Left renal cortex interstitium (tissue), 4 donors: Measurements from ENCODE around the gene ADA. TPM values are rescaled to one million over a fixed set of nuclear protein-coding genes. Genes with fewer than 3 reads are reported as not detected.
"Not testable (repeated sequence)": the region's sequence is repeated elsewhere in the genome, so short reads cannot be mapped to it uniquely, and the experiment has no call there.

Experiments used
- DNase-seq, 4 donors: peaks; one replicate each; pipeline ENCODE4 v3.0.0-alpha.2; 2013; ENCODE audit warnings: low read depth in 4 of 4, low spot score in 2 of 4, missing footprints in 1 of 4
- polyA plus RNA-seq, 4 donors: library from polyadenylated mRNA; unstranded; fragments of 120-200 nt; gene quantifications; one replicate each; pipeline ENCODE4 v1.2.1, GENCODE V29; 2013; ENCODE audit not compliant: insufficient read length in 4 of 4

ADA gene
- polyA plus RNA-seq, 4 donors: 5.8 to 7.8 (median 7.4) TPM

DNA sequence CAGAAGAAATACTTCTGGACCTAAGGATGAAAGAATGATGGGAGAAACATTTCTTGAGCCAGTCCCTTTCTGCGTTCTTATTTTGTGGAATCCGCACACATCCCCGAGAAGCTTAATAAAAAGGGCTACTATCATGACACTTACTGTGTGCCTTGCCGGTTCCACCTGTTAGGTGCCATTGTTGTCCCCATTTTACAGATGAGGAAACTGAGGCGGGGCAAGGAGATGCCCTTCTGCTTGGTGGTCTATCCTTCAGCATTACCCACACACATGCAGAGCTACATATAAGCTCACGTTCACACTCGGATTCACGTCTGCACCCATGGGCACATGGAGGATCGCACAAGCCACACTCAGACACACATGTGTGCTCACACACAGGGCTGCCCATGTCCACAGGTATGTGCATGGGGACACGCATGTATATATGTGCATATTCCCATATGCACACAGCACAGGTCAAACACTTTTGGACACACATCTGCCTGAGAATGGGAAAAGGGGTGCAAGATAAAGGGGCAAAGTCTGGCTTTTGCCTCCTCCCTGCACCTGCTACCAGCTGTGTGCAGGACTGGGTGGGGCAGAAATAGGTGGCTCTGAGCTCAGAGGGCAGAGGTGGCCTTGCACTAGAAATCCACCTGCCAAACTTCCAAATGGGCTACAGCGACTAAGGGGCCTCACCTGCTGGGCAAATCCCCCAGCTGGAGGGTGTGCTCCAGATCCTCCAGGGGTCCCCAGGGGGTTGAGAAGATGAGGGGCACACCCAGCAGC lies 30.5 kb upstream of the ADA start:
- no peak for DNase-seq

DNA sequence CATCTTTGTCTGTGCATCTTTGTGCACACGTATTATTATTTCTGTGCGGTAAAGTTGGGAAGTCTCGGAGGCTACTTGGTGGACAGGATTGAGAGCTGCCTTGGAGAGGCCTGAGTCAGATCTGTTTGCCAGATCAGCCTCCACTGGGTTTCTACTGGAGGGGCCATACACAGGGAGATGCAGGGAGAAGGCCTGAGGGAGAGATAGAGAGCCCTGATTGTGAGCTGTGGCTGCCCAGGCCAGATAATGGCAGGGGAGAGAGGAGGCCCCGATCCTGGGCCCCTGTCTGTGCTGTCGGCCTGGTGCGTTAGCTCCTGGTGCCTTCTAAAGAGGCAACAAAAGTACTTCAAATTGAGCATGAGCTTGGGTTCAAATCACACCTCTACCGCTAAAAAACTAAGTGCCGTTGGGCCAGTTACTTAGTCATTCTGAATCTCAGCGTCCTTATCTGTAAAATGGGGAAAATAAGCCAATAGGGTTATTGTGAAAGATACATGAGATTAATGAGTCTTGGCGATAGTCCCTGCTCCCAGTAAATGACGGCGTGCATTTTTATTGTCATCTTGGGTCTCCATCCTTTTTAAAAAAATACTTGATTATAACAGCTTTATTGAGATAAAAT lies 27.6 kb upstream of the ADA start:
- no peak for DNase-seq

DNA sequence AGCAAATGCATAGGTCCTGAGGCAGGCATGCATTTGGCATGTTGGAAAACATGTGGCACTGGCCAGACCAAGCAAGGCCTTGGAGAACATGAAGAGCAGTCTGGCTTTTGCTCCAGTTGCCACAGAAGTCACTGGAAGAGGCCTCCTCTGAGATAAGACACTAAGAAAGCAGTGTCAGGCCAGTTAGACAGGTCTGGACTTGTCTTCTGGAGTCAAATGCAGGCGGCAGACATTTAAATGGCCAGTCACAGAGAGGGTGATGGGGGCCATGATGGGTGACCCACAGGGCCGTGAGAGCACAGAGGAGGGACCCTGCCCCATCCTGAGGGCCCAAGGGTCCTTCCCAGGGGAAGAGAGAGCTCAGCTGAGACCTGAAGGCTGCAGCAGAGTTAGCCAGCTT lies 26.7 kb upstream of the ADA start:
- DNase-seq: no peak

DNA sequence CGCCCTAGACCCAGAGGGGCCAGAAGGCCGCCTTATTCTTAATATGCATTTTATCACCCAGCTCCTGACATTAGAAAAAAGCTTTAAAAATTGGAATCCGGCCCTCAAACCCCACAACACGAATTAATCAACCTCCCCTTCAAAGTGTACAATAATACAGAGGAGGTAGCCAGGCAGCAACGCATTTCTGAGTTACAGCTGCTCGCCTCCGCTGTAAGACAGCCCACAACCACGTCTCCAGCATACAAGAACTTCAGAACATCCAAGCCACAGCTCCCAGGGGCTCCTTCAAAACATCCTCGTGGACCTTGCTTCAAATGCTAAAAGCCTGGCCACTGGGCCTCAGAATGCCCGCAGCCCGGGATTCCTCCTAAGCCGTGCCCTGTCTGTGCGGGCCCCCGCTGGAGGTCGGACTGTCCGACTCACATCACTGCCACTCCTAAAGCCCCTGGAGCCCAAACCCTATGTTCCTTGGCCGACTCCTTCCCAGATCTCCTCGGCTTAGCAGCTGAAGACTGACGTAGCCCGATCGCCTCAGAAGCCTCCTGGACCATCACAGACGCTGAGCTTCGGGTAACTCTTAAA lies 20.9 kb upstream of the ADA start:
- not testable (repeated sequence) for DNase-seq

DNA sequence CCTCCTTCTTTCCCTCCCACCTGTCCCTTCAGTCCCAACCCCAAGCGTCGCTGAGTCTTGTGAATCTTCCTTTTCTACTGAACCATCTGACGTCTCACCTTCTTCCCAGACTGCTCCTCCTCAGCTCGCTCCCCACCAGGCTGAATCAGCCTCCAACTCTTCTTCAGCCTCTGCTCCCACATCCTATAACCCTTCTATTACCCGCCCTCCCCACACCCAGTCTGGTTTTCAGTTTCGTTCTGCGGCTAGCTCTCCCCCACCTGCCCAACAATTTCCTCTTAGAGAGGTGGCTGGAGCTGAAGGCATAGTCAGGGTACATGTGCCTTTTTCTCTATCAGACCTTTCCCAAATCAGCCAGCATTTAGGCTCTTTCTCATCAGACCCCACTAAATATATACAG lies 20.0 kb upstream of the ADA start:
- not testable (repeated sequence) for DNase-seq

DNA sequence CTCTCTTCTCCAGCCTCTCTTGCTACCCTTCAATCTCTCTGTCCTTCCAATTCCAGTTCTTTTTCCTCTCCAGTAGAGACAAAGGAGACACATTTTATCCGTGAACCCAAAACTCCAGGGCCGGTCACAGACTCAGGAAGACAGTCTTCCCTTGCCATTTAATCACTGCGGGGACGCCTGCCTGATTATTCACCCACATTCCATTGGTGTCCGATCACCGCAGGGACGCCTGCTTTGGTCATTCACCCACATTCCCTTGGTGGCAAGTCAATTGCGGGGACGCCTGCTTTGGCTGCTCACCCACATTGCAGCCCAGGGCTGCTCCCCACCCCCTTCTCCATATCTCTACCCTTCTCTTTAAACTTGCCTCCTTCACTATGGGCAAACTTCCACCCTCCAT lies 19.4 kb upstream of the ADA start:
- DNase-seq: not testable (repeated sequence)

DNA sequence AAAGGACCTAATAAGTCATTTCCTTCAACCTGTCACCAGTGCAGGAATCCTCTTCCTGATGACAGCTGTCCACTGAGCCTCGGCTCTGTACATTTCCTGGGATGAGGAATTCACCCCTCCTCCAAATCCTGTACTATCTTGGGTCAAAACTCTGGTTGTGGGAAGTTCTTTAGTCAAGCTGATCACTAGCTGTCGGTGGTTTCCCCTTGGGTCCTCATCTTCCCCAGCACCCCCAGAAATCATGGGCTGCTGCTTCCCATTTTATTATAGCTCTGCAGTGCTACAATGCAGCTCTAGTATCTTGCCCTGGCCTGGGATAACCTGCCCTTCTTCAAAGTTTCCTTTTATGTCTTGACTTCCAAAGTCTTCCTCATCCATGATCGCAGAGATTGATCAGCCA lies 14.6 kb upstream of the ADA start:
- DNase-seq: no peak

DNA sequence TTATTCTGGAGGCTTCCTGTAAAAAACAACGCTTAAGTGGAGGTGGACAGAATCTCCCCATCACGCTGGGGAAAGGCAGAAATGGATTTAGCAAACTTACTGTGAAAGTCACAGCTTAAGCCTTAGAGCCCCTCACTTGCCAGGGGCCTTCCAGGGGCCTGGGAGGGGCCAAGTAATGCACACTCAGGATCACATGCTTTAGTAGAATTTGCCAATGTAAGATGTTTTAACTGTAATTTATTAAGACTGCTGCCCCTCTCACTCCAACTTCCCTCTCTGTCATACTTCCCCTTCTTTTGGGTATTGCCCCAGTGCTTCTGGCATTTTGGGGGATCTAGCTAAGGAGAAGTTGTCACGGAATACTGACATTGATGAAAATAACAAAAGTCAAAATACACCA lies 12.6 kb upstream of the ADA start:
- DNase-seq: no peak

DNA sequence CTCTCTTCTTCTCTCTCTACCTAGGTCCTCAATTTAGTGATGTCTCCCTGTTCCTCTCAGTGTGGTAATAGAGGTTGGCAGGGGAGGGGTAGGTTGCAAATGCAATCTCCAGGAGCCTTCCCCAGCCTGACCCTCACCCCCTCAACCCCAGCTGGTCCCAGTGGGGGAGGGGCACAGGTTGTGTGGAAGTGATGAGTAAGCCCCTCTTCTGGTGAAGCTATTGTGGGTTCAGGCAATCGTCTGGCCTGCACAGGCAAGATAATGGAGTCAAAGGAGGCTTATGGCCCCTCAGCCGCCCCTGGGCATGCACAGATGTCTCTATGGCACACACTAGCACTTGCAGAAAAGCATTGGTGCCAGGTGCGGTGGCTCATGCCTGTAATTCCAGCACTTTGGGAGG lies 10.8 kb upstream of the ADA start:
- no peak for DNase-seq

DNA sequence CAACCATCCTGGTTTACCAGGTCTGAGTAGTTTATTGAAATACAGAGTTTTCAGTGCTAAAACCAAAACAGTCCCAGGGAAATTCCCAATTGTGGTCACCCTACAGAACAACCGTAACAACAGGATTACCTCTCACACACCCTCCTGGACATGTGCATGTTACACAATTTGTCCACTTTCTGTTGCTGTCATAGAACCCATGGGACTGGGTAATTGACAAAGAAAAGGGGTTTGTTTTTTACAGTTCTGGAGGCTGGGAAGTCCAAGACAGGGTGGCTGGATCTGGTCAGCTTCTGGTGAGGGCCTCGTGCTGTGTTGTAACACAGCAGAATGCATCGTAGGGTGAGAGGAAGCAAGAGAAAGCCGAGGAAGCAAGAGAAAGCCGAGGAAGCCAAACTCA lies 9.1 kb upstream of the ADA start:
- DNase-seq: no peak

DNA sequence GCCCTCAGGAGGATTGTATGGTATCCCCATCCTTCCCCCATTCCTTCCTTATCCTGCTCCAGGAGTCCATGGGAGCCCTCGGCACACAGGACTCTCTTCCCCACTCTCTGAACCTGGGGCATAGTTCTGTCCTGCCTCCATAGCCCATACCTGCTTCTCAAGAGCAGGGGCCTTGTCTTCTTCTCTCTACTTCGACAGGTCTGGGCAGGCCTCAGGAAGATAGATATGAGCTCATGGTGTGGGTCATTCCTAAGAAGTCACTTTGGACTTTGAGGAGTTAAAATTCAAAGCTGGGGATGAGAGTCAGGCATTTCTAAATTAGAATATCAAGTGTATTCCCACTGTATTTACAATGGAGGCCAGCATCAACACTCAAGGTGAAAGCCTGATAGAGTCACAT lies 8.4 kb upstream of the ADA start:
- no peak for DNase-seq

DNA sequence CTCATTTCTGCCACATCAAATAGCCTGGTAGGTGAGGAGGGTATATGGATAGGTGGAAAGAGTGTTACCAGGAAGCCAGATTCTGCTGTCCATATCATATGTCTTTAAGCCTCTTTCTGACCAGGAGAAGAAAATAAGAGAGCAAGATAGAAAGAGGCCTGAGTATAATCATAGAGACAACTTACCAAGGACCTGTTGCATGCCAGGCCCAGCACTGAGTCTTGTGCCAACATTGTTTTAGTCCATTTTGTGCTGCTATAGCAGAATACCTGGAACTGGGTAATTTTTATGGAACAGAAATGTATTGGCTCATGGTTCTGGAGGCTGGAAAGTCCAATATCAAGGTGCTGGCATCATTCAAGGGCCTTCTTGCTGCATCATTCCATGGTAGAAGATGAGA lies 7.3 kb upstream of the ADA start:
- DNase-seq: no peak

DNA sequence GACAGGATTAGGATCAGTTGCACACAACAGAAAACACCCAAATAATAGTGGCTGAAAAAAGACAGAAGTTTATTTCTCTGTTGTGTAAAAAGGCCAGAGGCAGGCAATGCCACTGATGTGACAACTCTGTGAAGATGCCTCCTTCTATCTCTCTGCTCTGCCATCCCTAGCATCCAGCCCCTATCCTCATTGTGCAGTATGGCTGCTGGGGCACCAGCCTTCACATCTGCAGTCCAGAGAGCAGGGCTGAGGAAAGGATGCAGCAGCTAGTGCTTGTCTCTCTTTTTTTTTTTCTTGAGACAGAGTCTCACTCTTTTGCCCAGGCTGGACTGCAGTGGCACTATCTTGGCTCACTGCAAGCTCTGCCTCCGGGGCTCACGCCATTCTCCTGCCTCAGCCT lies 6.4 kb upstream of the ADA start:
- DNase-seq: no peak

DNA sequence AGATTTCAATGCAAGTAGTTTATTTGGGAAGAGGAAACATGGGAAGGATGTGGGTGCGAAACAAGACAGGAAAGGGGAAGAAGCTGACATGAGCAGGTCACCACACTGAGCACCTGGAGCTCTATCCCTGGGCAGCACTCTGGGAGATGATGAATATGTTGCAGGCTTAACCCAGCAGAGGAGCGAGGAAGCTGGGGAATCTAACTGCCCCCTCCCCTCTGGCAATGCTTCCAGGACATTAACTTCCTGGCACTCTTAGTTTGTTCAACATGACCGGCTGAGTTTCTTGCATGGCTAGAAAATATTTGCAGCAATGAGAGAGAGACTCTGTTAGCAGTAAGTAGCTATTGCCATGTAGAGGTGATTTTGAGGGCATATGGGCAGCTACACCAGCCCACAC lies 4.9 kb upstream of the ADA start:
- no peak for DNase-seq

DNA sequence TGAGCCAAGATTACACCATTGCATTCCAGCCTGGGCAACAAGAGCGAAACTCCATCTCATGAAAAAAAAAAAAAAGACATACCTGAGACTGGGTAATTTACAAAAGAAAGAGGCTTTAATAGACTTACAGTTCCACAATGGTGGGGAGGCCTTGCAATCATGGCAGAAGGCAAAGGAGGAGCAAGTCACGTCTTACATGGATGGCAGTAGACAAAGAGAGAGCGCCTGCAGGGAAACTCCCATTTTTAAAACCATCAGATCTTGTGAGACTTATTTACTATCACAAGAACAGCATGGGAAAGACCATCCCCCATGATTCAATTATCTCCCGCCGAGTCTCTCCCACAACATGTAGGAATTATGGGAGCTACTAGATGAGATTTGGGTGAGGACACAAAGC lies 2.7 kb upstream of the ADA start:
- not testable (repeated sequence) for DNase-seq

DNA sequence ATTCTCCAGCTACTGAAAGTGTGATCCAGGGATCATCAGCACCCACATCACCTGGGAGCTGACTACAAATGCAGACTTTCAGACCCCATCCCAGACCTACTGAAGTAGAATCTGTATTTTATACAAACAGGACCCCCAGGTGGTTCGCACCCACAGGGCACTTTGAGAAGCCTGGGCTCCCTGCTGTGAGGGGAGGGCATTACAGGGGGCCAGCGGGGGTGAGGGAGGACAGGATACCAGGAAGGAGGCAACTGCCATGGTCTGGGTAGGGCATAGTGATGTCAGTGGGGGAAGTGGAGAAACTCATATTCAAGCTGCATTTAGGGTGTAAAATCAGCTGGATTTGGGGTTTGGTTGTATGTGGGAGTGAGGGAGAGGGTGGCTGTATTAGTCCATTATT lies 2.0 kb upstream of the ADA start:
- no peak for DNase-seq

DNA sequence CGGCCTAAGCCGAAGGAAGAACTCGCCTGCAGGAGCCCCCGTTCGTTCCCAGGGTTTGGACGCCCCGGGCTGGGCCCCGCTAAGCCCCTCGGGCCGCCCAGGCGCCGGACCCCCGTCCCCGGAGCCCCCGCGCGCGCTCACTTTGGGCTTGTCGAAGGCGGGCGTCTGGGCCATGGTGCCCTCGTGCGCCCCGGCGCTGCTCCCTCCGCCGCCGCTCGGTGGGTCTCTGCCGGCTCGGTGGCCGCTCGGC lies 140 bp downstream of the ADA start:
- DNase-seq: no peak

DNA sequence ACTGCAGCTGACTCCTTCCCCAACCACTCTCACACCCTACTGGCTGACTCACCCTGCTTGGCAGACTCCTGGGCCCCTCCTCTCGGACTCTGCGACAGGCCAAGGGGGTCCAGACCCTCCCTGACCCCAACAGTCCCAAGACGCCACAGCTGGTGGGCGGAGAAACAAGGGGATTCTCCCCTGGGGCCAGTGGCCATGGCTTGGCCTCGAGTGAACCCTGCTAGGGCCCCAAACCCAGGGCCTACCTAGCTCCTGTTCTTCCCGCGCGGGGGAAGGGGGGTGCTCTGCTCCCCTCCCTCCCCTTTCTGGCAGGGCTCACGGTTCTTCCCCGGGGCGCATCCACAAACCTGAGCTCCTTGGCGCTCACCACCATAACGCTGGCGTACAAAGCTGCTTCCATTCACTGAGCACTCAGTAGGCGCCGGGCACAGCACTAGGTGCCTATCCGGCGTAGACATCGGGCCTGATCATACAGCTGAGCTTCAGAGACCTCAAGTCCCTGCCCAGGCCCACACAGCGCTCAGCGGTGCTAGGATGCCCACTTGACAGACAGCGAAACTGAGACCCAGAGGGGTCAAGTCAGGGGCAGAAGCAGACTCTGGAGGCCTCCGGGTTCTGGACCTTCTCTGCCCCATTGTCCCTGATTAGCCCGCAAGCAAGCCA lies 597 bp downstream of the ADA start:
- DNase-seq: no peak

DNA sequence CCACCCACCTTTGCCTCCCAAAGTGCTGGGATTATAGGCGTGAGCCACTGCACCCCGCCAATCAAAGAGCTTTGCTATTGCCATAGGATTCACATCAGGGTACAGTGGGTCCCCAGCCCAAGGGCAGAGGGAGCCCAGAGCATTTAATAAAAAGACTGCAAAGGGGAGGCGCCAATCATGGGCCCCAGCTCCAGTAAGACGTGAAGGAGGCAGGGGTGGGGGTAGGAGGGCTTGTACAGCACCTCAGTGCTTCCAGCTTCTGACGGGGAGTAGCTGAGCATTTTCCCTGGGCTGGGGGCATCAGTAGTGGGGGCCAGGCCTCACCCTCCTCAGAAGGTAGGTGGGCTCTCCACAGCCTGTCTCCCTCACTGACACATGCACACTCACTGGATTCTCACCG lies 1.5 kb downstream of the ADA start:
- no peak for DNase-seq

DNA sequence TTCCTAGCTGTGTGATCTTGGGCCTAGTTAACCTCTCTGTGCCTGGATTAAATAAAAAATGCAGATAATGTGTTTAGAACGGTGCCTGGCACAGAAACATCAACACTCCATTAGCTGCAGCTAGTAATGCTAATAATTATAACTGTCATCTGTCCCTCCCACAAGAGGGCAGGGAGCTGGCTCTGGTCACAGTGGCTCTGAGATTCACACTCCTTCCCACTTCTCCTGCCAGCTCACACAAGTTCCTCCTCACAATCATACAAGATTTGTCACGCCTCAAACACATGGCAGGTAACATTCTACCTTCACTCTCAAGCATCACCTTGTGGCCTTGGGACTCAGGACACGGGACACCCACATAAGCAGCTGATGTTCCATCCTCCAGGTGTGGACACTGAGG lies 2.4 kb downstream of the ADA start:
- no peak for DNase-seq

DNA sequence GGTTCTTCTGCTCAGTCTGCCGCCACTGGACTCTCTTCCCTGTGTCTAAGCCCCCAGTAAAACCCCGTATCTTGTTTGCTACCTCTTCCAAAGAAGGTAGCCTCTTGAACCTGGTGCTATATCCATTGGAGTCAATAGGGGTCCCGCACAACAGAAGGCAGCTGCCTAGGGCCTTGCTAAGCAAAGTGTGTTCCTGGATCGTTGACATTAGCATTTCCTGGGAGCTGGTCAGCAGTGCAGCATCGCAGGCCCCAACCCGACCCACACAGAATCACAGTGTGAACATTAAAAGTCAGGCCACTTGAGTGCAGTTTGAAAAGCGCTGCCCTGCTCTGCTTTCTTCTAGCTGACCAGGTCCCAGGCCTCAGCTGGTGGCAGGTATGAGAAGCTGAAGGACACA lies 2.9 kb downstream of the ADA start:
- DNase-seq: no peak

DNA sequence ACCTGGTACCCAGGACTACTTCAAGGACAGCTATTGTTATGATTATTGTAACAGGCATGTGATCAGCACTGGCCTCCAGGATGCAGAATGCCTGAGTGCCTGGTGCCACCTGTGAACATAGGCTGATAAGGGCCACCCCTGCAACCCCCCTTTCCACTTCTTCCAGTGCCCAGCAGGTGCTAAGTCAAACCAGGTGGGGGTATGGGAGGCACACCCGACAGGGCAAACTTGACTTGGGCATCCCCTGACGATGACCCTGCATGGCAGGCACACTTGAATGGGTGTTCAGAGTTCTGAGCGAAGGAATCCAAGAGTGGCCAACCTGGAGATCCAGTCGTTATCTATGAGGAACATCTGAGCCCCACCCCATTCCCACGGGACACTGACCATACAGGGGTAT lies 3.4 kb downstream of the ADA start:
- no peak for DNase-seq
